OCI-LY1 (cell line): ENCODE data around the gene APOBEC4.

Experiments
- H2AFZ ChIP-seq: fragments of 200-600 bp; sonication (generic), shearing (Covaris generic); 2 replicates; pipeline ENCODE4 v1.6.0; 2014; ENCODE audit warnings: antibody characterized with exemption, mild to moderate bottlenecking, low read length
- H3F3A ChIP-seq: fragments of 200-600 bp; sonication (generic), shearing (Covaris generic); 2 replicates; pipeline ENCODE4 v1.6.0; 2014; ENCODE audit warnings: mild to moderate bottlenecking, antibody characterized with exemption, low read length, moderate library complexity; ENCODE audit not compliant: insufficient read depth
- H3K27ac ChIP-seq: fragments of 200-600 bp; sonication (generic); 2 replicates; pipeline ENCODE4 v1.5.1; 2014; ENCODE audit warnings: low read length, mixed run types, mild to moderate bottlenecking, low read depth; ENCODE audit not compliant: poor library complexity, severe bottlenecking
- H3K27me3 ChIP-seq: fragments of 200-600 bp; sonication (generic); 2 replicates; pipeline ENCODE4 v1.6.0; 2014; ENCODE audit warnings: antibody characterized with exemption, mild to moderate bottlenecking, low read length, moderate library complexity; ENCODE audit not compliant: insufficient read depth
- H3K36me3 ChIP-seq: fragments of 200-600 bp; sonication (generic); 2 replicates; pipeline ENCODE4 v1.6.1; 2014; ENCODE audit warnings: mild to moderate bottlenecking, antibody characterized with exemption, low read length, moderate library complexity, mixed read lengths; ENCODE audit not compliant: insufficient read depth
- H3K4me1 ChIP-seq: fragments of 200-600 bp; sonication (generic); 2 replicates; pipeline ENCODE4 v1.5.1; 2014; ENCODE audit warnings: mild to moderate bottlenecking, low read length, moderate library complexity; ENCODE audit not compliant: insufficient read depth, severe bottlenecking
- H3K4me2 ChIP-seq: fragments of 200-600 bp; sonication (generic), shearing (Covaris generic); 2 replicates; pipeline ENCODE4 v1.6.1; 2014; ENCODE audit warnings: low read length
- H3K4me3 ChIP-seq: fragments of 200-600 bp; sonication (generic); 2 replicates; pipeline ENCODE4 v1.5.1; 2014; ENCODE audit warnings: low read length, low read depth, mild to moderate bottlenecking, mixed read lengths; ENCODE audit not compliant: poor library complexity, severe bottlenecking
- H3K79me2 ChIP-seq: fragments of 200-600 bp; shearing (Covaris generic); 2 replicates; pipeline ENCODE4 v1.6.1; 2016; ENCODE audit warnings: mixed run types, low read length, mixed read lengths; ENCODE audit not compliant: insufficient read depth
- H3K9ac ChIP-seq: fragments of 200-600 bp; sonication (generic), shearing (Covaris generic); 2 replicates; pipeline ENCODE4 v1.6.1; 2014; ENCODE audit warnings: mild to moderate bottlenecking, low read length, mixed read lengths
- H3K9me2 ChIP-seq: fragments of 200-600 bp; sonication (generic), shearing (Covaris generic); 2 replicates; pipeline ENCODE4 v1.6.1; 2014; ENCODE audit warnings: low read depth, mild to moderate bottlenecking, low read length, mixed read lengths
- H3K9me3 ChIP-seq: fragments of 200-600 bp; shearing (Covaris generic); 2 replicates; pipeline ENCODE4 v1.6.1; 2014; ENCODE audit warnings: low read length, mixed read lengths
- H4K20me1 ChIP-seq: fragments of 200-600 bp; sonication (generic), shearing (Covaris generic); 2 replicates; pipeline ENCODE4 v1.6.0; 2016; ENCODE audit warnings: mild to moderate bottlenecking, low read length; ENCODE audit not compliant: insufficient read depth
- CTCF ChIP-seq: fragments of 200-600 bp; sonication (generic), shearing (Covaris generic); IDR thresholded peaks from 2 replicates; pipeline ENCODE4 v1.5.1; 2017; ENCODE audit warnings: mild to moderate bottlenecking, antibody characterized with exemption, low read length, moderate library complexity, mixed read lengths
- EZH2 ChIP-seq: fragments of 200-600 bp; sonication (generic), shearing (Covaris generic); IDR thresholded peaks from 2 replicates; pipeline ENCODE4 v1.8.0; 2017; ENCODE audit warnings: borderline replicate concordance, mixed run types, mild to moderate bottlenecking, antibody characterized with exemption, low read length, moderate library complexity, mixed read lengths

Gene APOBEC4

GRCh38 chr1:183654706-183655105 is 1.6 kb upstream of the APOBEC4 start:
- TF ChIP-seq EZH2 (no peak), CTCF (no peak)
- no peaks in the 10 kb centered on the region for H3K27me3 ChIP-seq
- H4K20me1 ChIP-seq: no peaks in the 10 kb centered on the region
- H3K27ac ChIP-seq: no peak overlapping the region
- H3K9ac ChIP-seq: no peak overlapping the region
- H3K4me3 ChIP-seq: no peak overlapping the region
- no peaks in the 10 kb centered on the region for H3K36me3 ChIP-seq
- H3K9me2 ChIP-seq: no peaks in the 10 kb centered on the region
- no peaks in the 10 kb centered on the region for H3K9me3 ChIP-seq
- no peak overlapping the region for H2AFZ ChIP-seq
- no peak overlapping the region for H3K4me2 ChIP-seq
- no peaks in the 10 kb centered on the region for H3K79me2 ChIP-seq
- no peaks in the 10 kb centered on the region; the same call in 1 of the 2 replicates for H3F3A ChIP-seq
- H3K4me1 ChIP-seq: no peaks in the 10 kb centered on the region

- no peak overlapping the region for H3K4me3 ChIP-seq
- H3K36me3 ChIP-seq: no peaks in the 10 kb centered on the region
- no peaks in the 10 kb centered on the region; the same call in 1 of the 2 replicates for H3F3A ChIP-seq
- H3K9ac ChIP-seq: no peak overlapping the region
- H3K4me2 ChIP-seq: no peak overlapping the region
- no peaks in the 10 kb centered on the region for H3K9me3 ChIP-seq
- H3K27ac ChIP-seq: no peak overlapping the region
- no peaks in the 10 kb centered on the region for H3K79me2 ChIP-seq
- H3K9me2 ChIP-seq: no peaks in the 10 kb centered on the region
- H3K4me1 ChIP-seq: no peaks in the 10 kb centered on the region
- no peaks in the 10 kb centered on the region for H3K27me3 ChIP-seq
- no peak overlapping the region for H2AFZ ChIP-seq
- H4K20me1 ChIP-seq: no peaks in the 10 kb centered on the region
- TF ChIP-seq CTCF (no peak), EZH2 (no peak)
Measured at GRCh38 chr1:183653876-183654451, 848 bp upstream of the APOBEC4 start.

- TF ChIP-seq EZH2: no peak
- no peak for TF ChIP-seq CTCF
- Histone ChIP-seq H2AFZ (no peak overlapping the region), H3K4me2 (no peak overlapping the region), H3K4me1 (no peaks in the 10 kb centered on the region), H3K27ac (no peak overlapping the region), H3K4me3 (no peak overlapping the region), H3K36me3 (no peaks in the 10 kb centered on the region), H3K9me2 (no peaks in the 10 kb centered on the region), H3F3A (no peaks in the 10 kb centered on the region; the same call in 1 of the 2 replicates), H3K9ac (no peak overlapping the region), H3K9me3 (no peaks in the 10 kb centered on the region), H3K27me3 (no peaks in the 10 kb centered on the region), H4K20me1 (no peaks in the 10 kb centered on the region), H3K79me2 (no peaks in the 10 kb centered on the region)
Measured at GRCh38 chr1:183653462-183653794, 312 bp upstream of the APOBEC4 start.
